ENCODE results near the gene EPHA8. TPM values are rescaled to one million over a fixed set of nuclear protein-coding genes. Genes with fewer than 3 reads are reported as not detected.
A peak's percentile ranks its signal among the peaks of the same experiment; 100 is the strongest.

EPHA8 gene
- total and polyA plus RNA-seq, 9 of the 15 experiments (the other 6 are each of a cell fraction or from before 2014, with no cell fraction given): not detected

- H3K27ac ChIP-seq (ENCODE audit: extremely low read depth, low read depth, low read length): no peak overlapping the region
- peaks cover 4% of the 10 kb centered on the region; the same call in 1 of the 2 replicates for H4K20me1 ChIP-seq (replicated peaks; ENCODE audit: control insufficient read depth, insufficient read depth, low read length)
- no peaks in the 10 kb centered on the region for H3K27me3 ChIP-seq (ENCODE audit: control insufficient read depth in 2 of 2, insufficient read depth in 2 of 2, low read length in 2 of 2)
- no peaks in the 10 kb centered on the region for H3K9me1 ChIP-seq (ENCODE audit: control insufficient read depth, insufficient read depth, low read length)
- CTCF ChIA-PET (ENCODE audit: low intra/inter-chr PET ratio): no interaction called here
- H3K9ac ChIP-seq (ENCODE audit: insufficient read depth in 1 of 2, low read depth in 2 of 2, low read length in 2 of 2): 0 out of 4 replicates have a peak overlapping the region, but pooled peaks of 1 of the 2 experiments have one; percentile 12
- FAIRE-seq: no peak
- no peak for DNase-seq (ENCODE audit: extremely low read depth in 1 of 4, low spot score in 3 of 4)
- H2AFZ ChIP-seq (ENCODE audit: low read depth, low read length): no peak overlapping the region
- no peak overlapping the region for H3K4me2 ChIP-seq (ENCODE audit: insufficient read depth, low read length)
- BruUV-seq (replicated peaks): no TSS peak
- no peak overlapping the region for H3K4me3 ChIP-seq
- peaks cover 92% of the 10 kb centered on the region for H3K36me3 ChIP-seq (ENCODE audit: control insufficient read depth, insufficient read depth, low read length)
- intact Hi-C loops (cut with micrococcal nuclease) (no loop called here), in situ Hi-C loops (cut with MboI) (no loop called here)
- POLR2A ChIA-PET: interaction anchor here (1.5 to 2.0 kb wide), 2 partner anchors 9 to 17 kb away, joined by 5 read pairs; no protein-coding TSS in a partner anchor
- 100% methylated on average over 4 of the region's 4 CpGs for WGBS (ENCODE audit: insufficient coverage, low coverage, missing lambda C conversion rate)
- TF ChIP-seq ZBTB12 (CRISPR knock-in tag; IDR thresholded peaks at IDR 0.05) (no peak), ZNF436 (CRISPR knock-in tag; IDR thresholded peaks at IDR 0.05) (no peak), USF2 (CRISPR knock-in tag; IDR thresholded peaks at IDR 0.05) (no peak), HNRNPUL1 (IDR thresholded peaks at IDR 0.05; ENCODE audit: low read length) (no peak), ZNF76 (CRISPR knock-in tag; IDR thresholded peaks at IDR 0.05; ENCODE audit: borderline replicate concordance) (no peak), RBM34 (IDR thresholded peaks at IDR 0.05; ENCODE audit: borderline replicate concordance, insufficient read depth, low read length) (no peak), NCOR1 (IDR thresholded peaks at IDR 0.05) (no peak), ARID3B (CRISPR knock-in tag; IDR thresholded peaks at IDR 0.05; ENCODE audit: borderline replicate concordance) (no peak), POLR2AphosphoS2 (IDR thresholded peaks at IDR 0.05; ENCODE audit: low read length) (no peak), ZNF766 (CRISPR knock-in tag; conservative IDR thresholded peaks at IDR 0.05) (no peak), ZNF395 (CRISPR knock-in tag; IDR thresholded peaks at IDR 0.05) (no peak), ASH1L (IDR thresholded peaks at IDR 0.05; ENCODE audit: borderline replicate concordance, low read depth, partially characterized antibody) (no peak), CHAMP1 (IDR thresholded peaks at IDR 0.05) (no peak), ZNF830 (CRISPR knock-in tag; IDR thresholded peaks at IDR 0.05) (no peak)
- no peaks in the 10 kb centered on the region for H3K9me3 ChIP-seq (replicated peaks; ENCODE audit: control insufficient read depth, insufficient read depth, low read depth, low read length)
- no peak for ATAC-seq
- H3K79me2 ChIP-seq (ENCODE audit: control insufficient read depth, insufficient read depth, low read length): no peaks in the 10 kb centered on the region
- no peaks in the 10 kb centered on the region for H3K4me1 ChIP-seq (replicated peaks in 1 of 2; ENCODE audit: control insufficient read depth in 2 of 2, insufficient read depth in 2 of 2, low read length in 2 of 2)
These were observed 41.6 kb upstream of the EPHA8 start for GRCh38 chr1:22521692-22522091.

Data from K562 (cell line).